SKM-1 treated with dmso at 0.1 percent for 144 hours (cell line): ENCODE results near the gene ST8SIA6.
"Not testable (repeated sequence)": the region's sequence is repeated elsewhere in the genome, so short reads cannot be mapped to it uniquely, and the experiment has no call there.

Experiments used
- DNase-seq: peaks from one replicate; lab custom pipeline; 2025; ENCODE audit not compliant: unreplicated experiment; lab: John Stamatoyannopoulos, UW

Gene ST8SIA6

GRCh38 chr10:17348501-17349349 lies 105.7 kb downstream of the ST8SIA6 start:
- no peak for DNase-seq

DNA sequence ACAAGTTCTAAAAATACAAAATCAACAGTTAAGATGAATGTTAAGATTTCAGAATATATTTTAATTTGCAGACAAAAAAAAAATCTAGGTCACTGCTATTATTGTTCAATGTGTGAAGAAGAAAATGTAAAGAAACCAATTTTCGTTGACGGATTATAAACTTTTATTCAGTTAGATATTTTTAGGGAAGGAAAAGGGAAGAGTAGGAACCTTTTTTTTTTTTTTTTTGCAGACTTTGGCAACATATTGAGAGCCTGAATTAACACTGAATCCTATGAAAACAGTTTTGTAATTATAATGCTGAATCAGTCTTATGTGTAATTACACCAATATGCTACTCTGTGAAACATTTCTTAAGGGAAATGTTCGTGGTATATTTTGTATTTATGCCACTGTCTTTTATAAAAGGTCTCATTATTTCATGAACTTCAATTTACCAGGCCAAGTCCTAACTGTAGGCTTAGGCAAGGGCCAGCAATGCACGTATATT lies 106.3 kb downstream of the ST8SIA6 start:
- no peak for DNase-seq

DNA sequence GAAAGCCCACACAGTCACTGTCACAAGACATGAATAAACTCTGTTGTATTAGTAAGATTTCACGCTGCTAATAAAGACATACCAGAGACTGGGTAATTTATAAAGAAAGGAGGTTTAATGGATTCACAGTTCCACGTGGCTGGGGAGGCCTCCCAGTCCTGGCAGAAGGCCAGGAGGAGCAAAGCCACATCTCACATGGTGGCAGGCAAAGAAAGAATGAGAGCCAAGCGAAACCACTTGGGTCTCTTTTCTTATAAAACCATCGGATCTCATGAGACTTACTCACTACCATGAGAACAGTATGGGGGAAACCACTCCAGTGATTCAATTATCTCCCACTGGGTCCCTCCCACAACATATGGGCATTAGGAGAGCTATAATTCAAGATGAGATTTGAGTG lies 110.2 kb downstream of the ST8SIA6 start:
- DNase-seq, result no peak

GRCh38 chr10:17343118-17343517 lies 111.3 kb downstream of the ST8SIA6 start:
- DNase-seq, result no peak

DNA sequence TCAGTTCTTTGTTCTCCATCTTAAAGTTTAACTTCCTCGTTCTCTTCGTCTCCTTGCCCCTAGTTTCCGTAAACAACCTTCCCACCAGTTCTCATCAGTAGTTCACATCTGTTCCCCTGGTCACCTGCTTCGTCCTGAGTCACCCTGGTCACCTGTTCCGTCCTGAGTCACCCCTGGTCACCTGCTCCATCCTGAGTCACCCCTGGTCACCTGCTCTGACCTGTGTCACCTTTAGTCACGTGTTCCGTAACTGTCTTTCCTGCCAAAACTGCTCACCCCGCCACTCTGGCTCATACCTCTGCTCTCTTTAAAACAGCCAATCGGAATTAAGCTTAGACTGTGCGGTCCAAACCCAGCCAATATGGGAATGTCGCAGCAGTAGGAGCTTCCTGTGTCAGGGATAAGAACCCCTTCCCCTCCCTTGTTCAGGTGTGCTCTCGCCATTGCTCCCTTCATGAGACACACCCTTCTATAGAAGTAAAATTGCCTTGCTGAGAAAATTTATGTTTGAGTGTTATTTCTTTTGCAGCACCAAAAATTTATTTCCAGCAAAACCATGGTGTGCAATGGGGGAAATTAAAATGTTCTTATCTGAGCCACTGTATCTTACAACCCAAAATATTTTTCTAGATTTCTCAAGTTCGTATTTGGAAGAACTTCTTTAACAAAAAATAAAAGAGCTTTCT lies 114.1 kb downstream of the ST8SIA6 start:
- no peak for DNase-seq

- DNase-seq, result no peak
Observed at GRCh38 chr10:17335065-17335464, 119.3 kb downstream of the ST8SIA6 start.

- no peak for DNase-seq
Observed at GRCh38 chr10:17330501-17330900, 123.9 kb downstream of the ST8SIA6 start.

GRCh38 chr10:17326377-17326776 lies 128.0 kb downstream of the ST8SIA6 start:
- DNase-seq, result no peak

GRCh38 chr10:17321957-17322356 lies 132.4 kb downstream of the ST8SIA6 start:
- DNase-seq, result not testable (repeated sequence)

DNA sequence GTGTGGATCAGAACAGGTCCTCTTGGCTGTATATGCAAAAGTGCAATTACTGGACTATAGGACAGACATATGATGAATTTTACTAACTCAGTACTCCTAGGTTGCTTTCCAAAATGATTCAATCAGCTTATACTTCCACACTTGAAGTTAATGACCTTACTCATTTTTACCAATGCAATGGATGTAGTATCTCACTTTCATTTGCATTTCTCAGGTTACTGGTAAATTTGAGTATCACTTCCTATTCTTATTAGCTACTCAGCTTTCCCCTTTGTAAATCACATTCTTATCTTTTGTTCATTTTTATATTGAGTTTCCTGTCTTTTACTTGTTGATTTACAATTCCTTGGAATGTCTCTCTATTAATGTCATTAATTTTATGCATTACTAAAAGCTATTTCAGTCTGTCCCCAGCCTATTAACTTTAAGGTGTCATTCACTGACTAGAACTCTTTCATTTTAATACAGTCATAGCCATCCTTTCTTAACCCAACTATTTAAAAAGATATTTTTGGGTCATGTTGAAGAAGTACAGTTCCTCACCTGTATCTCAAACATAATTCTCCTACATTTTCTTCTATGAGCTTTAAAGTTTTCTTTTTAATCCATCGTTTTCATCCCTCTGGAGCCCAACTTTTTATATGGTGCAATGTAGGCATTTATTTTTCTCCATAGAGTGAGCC lies 137.8 kb downstream of the ST8SIA6 start:
- no peak for DNase-seq

- DNase-seq, result no peak
Observed at GRCh38 chr10:17309435-17309834, 145.0 kb downstream of the ST8SIA6 start.

- DNase-seq, result no peak
Observed at GRCh38 chr10:17307123-17307522, 147.3 kb downstream of the ST8SIA6 start.

GRCh38 chr10:17292375-17292774 lies 162.0 kb downstream of the ST8SIA6 start:
- DNase-seq, result no peak

GRCh38 chr10:17290226-17290625 lies 164.2 kb downstream of the ST8SIA6 start:
- DNase-seq, result no peak

- DNase-seq, result no peak
Observed at GRCh38 chr10:17289763-17290162, 164.6 kb downstream of the ST8SIA6 start.

GRCh38 chr10:17286562-17287550 lies 167.5 kb downstream of the ST8SIA6 start:
- no peak for DNase-seq

- no peak for DNase-seq
Observed at GRCh38 chr10:17282311-17282710, 172.1 kb downstream of the ST8SIA6 start.

- no peak for DNase-seq
Observed at GRCh38 chr10:17278607-17279240, 175.7 kb downstream of the ST8SIA6 start.

- no peak for DNase-seq
Observed at GRCh38 chr10:17276756-17277424, 177.5 kb downstream of the ST8SIA6 start.
